Right lobe of liver (tissue), 4 donors: Measurements from ENCODE around the gene MAST2.

Experiments used
- CTCF ChIP-seq, 4 donors: fragments of 200-600 bp in 3 of 4; fragments of 450-650 bp in 1 of 4; IDR thresholded peaks; one replicate each; pipeline versions ENCODE4 v1.5.1 to v1.8.0; 2016 to 2022; ENCODE audit warnings: antibody characterized with exemption in 4 of 4, mild to moderate bottlenecking in 2 of 4
- POLR2A ChIP-seq: fragments of 450-650 bp; IDR thresholded peaks from one replicate; pipeline ENCODE4 v1.6.1; 2017; ENCODE audit warnings: antibody characterized with exemption, mild to moderate bottlenecking
- donor health status: DM: no; HTN: no; CAD: no.
- donor health status: DM: no; HTN: no; CAD: no.
- donor health status: DM: no; HTN: yes; CAD: no.

- no peak for TF ChIP-seq CTCF (IDR thresholded peaks at IDR 0.05)
- no peak for TF ChIP-seq POLR2A
Measured at GRCh38 chr1:45840704-45841103, 37.3 kb downstream of the MAST2 start.
